GM12878 (cell line): ENCODE results near the gene UPF1. TPM values are rescaled to one million over a fixed set of nuclear protein-coding genes. Genes with fewer than 3 reads are reported as not detected.

Source experiments
- ATAC-seq: fragments of 200-7000 bp; cut with Tn5 transposase; 3 replicates; pipeline ENCODE4 v1.9.1; 2020; ENCODE audit warnings: mild to moderate bottlenecking, moderate library complexity
- BruUV-seq: library from RNA; stranded (reverse); fragments of 400-500 nt; replicated peaks from 2 replicates; lab custom pipeline; 2021; lab: Mats Ljungman, UMichigan
- CTCF ChIA-PET: fragments of 300-600 bp; sonication (Branson Sonifier 250); formaldehyde crosslinking; extraction: SDS; loops from one replicate; lab custom pipeline; 2021; ENCODE audit warnings: inconsistent platforms; lab: Yijun Ruan, JAX
- POLR2A ChIA-PET: fragments of 350-600 bp; formaldehyde crosslinking; extraction: SDS; loops from one replicate; lab custom pipeline; 2021; ENCODE audit warnings: inconsistent platforms; lab: Charles Lee
- RAD21 ChIA-PET: fragments of 300-600 bp; sonication (Branson Sonifier 250); formaldehyde crosslinking; loops from one replicate; lab custom pipeline; 2023; ENCODE audit warnings: antibody characterized with exemption; ENCODE audit not compliant: unreplicated experiment; lab: Charles Lee
- SMC1A ChIA-PET: fragments of 300-600 bp; sonication (Branson Sonifier 250); formaldehyde crosslinking; loops from one replicate; lab custom pipeline; 2023; ENCODE audit not compliant: unreplicated experiment, uncharacterized antibody; lab: Charles Lee
- DNase-seq: peaks from one replicate; pipeline ENCODE4 v3.0.0-alpha.2; 2011; ENCODE audit warnings: low read depth, low spot score
- FAIRE-seq: peaks from 3 replicates; lab custom pipeline; 2011; peaks lifted over from hg19 to GRCh38; lab: Jason Lieb, UNC
- H2AFZ ChIP-seq: 2 replicates; pipeline ENCODE4 v1.6.0; 2011; ENCODE audit warnings: low read depth, low read length, control low read depth; ENCODE audit not compliant: control insufficient read depth
- H3K27ac ChIP-seq: 2 replicates; pipeline ENCODE4 v1.5.1; 2011; ENCODE audit warnings: control low read depth; ENCODE audit not compliant: control insufficient read depth, insufficient read depth
- H3K27me3 ChIP-seq, 2 experiments: replicated peaks in 1 of 2; 2 replicates each; pipeline versions ENCODE4 v1.6.0 to v1.6.1; 2011; ENCODE audit warnings: low read length in 1 of 2; ENCODE audit not compliant: control insufficient read depth in 2 of 2, insufficient read depth in 2 of 2
- H3K36me3 ChIP-seq, 2 experiments: 2 replicates each; pipeline ENCODE4 v1.5.1; 2011; ENCODE audit warnings: low read length in 1 of 2; ENCODE audit not compliant: control insufficient read depth in 2 of 2, insufficient read depth in 2 of 2
- H3K4me1 ChIP-seq: 2 replicates; pipeline ENCODE4 v1.6.1; 2011; ENCODE audit warnings: mild to moderate bottlenecking, low read length, moderate library complexity, mixed read lengths; ENCODE audit not compliant: control insufficient read depth, insufficient read depth
- H3K4me2 ChIP-seq: 2 replicates; pipeline ENCODE4 v1.6.0; 2011; ENCODE audit warnings: control low read depth; ENCODE audit not compliant: control insufficient read depth, insufficient read depth
- H3K4me3 ChIP-seq: fragments of 200-600 bp; sonication (generic); 2 replicates; pipeline ENCODE4 v1.5.1; 2016
- H3K79me2 ChIP-seq: 2 replicates; pipeline ENCODE4 v1.6.0; 2011; ENCODE audit warnings: low read length; ENCODE audit not compliant: control insufficient read depth, insufficient read depth
- H3K9ac ChIP-seq: 2 replicates; pipeline ENCODE4 v1.8.0; 2011; ENCODE audit warnings: low read length, control low read depth, mixed read lengths; ENCODE audit not compliant: control insufficient read depth, insufficient read depth
- H3K9me3 ChIP-seq: replicated peaks from 3 replicates; pipeline ENCODE4 v1.5.1; 2011; ENCODE audit warnings: mild to moderate bottlenecking, low read length; ENCODE audit not compliant: control insufficient read depth, insufficient read depth
- H4K20me1 ChIP-seq: 2 replicates; pipeline ENCODE4 v1.6.0; 2011; ENCODE audit not compliant: control insufficient read depth, insufficient read depth
- BACH1 ChIP-seq: fragments of 450-650 bp; IDR thresholded peaks from 2 replicates; pipeline ENCODE4 v1.6.1; 2017; ENCODE audit warnings: mild to moderate bottlenecking, borderline replicate concordance
- CBX5 ChIP-seq: sonication (generic); IDR thresholded peaks from 2 replicates; pipeline ENCODE4 v1.6.1; 2016; ENCODE audit warnings: low read depth, moderate library complexity, mild to moderate bottlenecking, inconsistent platforms
- FOXM1 ChIP-seq: IDR thresholded peaks from 2 replicates; pipeline ENCODE4 v1.6.1; 2012; ENCODE audit warnings: low read depth, mild to moderate bottlenecking, inconsistent platforms, low read length, moderate library complexity
- RAD51 ChIP-seq: fragments of 450-650 bp; IDR thresholded peaks from 2 replicates; pipeline ENCODE4 v1.6.1; 2016; ENCODE audit warnings: moderate library complexity, mild to moderate bottlenecking, inconsistent platforms
- RUNX3 ChIP-seq: IDR thresholded peaks from 2 replicates; pipeline ENCODE4 v1.6.1; 2012; ENCODE audit warnings: low read length, inconsistent platforms
- SUPT20H ChIP-seq: IDR thresholded peaks from 2 replicates; pipeline ENCODE4 v1.6.1; 2011; ENCODE audit warnings: low read depth, mild to moderate bottlenecking, low read length, moderate library complexity, borderline replicate concordance; ENCODE audit not compliant: control insufficient read depth
- SUZ12 ChIP-seq: fragments of 200-600 bp; sonication (generic); IDR thresholded peaks from one replicate; pipeline ENCODE4 v1.6.1; 2018; ENCODE audit warnings: antibody characterized with exemption, mild to moderate bottlenecking; ENCODE audit not compliant: unreplicated experiment
- ZNF622 ChIP-seq: fragments of 450-650 bp; IDR thresholded peaks from 2 replicates; pipeline ENCODE4 v1.6.1; 2017; ENCODE audit warnings: mild to moderate bottlenecking, inconsistent platforms
- WGBS: methylation state at CpG from one replicate; pipeline ENCODE4 v1.1.6; 2016; ENCODE audit warnings: low lambda C conversion rate; ENCODE audit not compliant: insufficient replicate concordance, insufficient coverage; ENCODE audit errors: missing lambda C conversion rate; 5-methylcytosine and 5-hydroxymethylcytosine counted together
- in situ Hi-C: fragments of 300-500 bp; cut with MboI; formaldehyde crosslinking; loops from 9 replicates; pipeline ENCODE4 v1.14.3; 2018; ENCODE audit warnings: mixed read lengths
- intact Hi-C: fragments of 100-400 bp; cut with micrococcal nuclease; formaldehyde crosslinking; loops from one replicate; pipeline ENCODE4 v1.14.2; 2022; ENCODE audit not compliant: unreplicated experiment
- polyA plus RNA-seq, 11 experiments: library from polyadenylated mRNA; depleted of rRNA in 4 of 11; unstranded in 6 of 11; stranded (reverse) in 5 of 11; fragments of >200 nt; fragmentation: Nextera tagmentation in 4 of 11; fragmentation: Illumina TruSeq in 1 of 11; extraction: Ambion mirVana in 4 of 11; extraction: Trizol in 1 of 11; gene quantifications; 1 replicate in 1 of 11; 2 replicates in 10 of 11; pipeline versions ENCODE4 v1.2.1 to v1.2.3, GENCODE V29; 2011 to 2016; ENCODE audit warnings: inconsistent platforms in 2 of 11, missing spikeins in 2 of 11, low read depth in 1 of 11
- total RNA-seq, 4 experiments: library from RNA; depleted of rRNA in 3 of 4; stranded (reverse); fragments of >200 nt in 3 of 4; fragmentation: Illumina TruSeq in 1 of 4; extraction: Trizol in 1 of 4; gene quantifications; 2 replicates each; pipeline versions ENCODE4 v1.2.1 to v1.2.3, GENCODE V29; 2013 to 2021
- TF ChIP-seq, protein P1 (sequence below): IDR thresholded peaks from 2 replicates; pipeline ENCODE4 v1.6.1; 2011; ENCODE audit warnings: borderline replicate concordance, low read depth, mild to moderate bottlenecking, moderate library complexity, low read length; ENCODE audit not compliant: insufficient read depth, poor library complexity, severe bottlenecking
- TF ChIP-seq, protein P2 (sequence below): IDR thresholded peaks from 2 replicates; pipeline ENCODE4 v1.6.1; 2012; ENCODE audit warnings: mild to moderate bottlenecking, low read depth, low read length
- TF ChIP-seq, protein P3 (sequence below): fragments of 450-650 bp; formaldehyde crosslinking; IDR thresholded peaks from 2 replicates; pipeline ENCODE4 v1.4.0; 2022; ENCODE audit warnings: mild to moderate bottlenecking, moderate library complexity
- TF ChIP-seq, protein P4 (sequence below): fragments of 450-650 bp; IDR thresholded peaks from 2 replicates; pipeline ENCODE4 v1.6.1; 2016; ENCODE audit warnings: mild to moderate bottlenecking

UPF1 gene
- total and polyA plus RNA-seq, 10 of the 15 experiments (the other 5 are each of a cell fraction or from before 2014, with no cell fraction given) = 0.58 to 80.9 (median 18.7) TPM

DNA sequence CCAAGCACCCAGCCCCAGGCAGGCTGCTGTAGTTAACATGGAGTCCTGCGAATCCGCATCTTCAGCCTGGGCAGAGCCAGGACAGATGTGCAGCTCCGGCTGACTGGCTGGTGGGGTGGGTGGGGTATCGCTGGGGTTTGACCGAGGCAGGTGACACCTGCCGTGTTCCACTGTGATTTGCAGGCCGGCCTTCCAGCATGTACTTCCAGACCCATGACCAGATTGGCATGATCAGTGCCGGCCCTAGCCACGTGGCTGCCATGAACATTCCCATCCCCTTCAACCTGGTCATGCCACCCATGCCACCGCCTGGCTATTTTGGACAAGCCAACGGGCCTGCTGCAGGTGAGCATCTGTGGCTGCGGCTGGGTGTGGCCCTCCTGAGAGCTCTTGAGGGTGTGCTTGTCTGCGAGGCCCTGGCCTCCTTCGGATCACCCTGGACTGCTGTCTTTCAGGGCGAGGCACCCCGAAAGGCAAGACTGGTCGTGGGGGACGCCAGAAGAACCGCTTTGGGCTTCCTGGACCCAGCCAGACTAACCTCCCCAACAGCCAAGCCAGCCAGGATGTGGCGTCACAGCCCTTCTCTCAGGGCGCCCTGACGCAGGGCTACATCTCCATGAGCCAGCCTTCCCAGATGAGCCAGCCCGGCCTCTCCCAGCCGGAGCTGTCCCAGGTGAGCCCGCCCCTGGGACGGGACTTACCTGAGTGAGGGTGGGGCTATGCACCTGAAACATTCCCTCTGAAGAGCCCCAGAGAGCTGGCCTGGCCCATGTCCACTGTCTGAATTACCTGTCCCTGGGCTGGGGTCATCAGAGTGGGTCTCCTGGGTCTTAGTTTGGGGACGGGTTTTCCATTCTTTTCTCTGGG, 33.6 kb downstream of the UPF1 start:
- in situ Hi-C loops (loop anchor here (25.0 kb wide), 1 partner anchor 403 kb away; no protein-coding TSS in a partner anchor), intact Hi-C loops (no loop called here)
- Histone ChIP-seq H3K27me3 (no peaks in the 10 kb centered on the region), H3K36me3 (peaks cover 18 to 52% of the 10 kb centered on the region in 2 experiments), H3K4me3 (no peak overlapping the region), H3K4me1 (peaks cover 12% of the 10 kb centered on the region), H2AFZ (no peak overlapping the region), H3K27ac (no peak overlapping the region), H3K9me3 (no peaks in the 10 kb centered on the region), H4K20me1 (peaks cover 5% of the 10 kb centered on the region; the same call in 1 of the 2 replicates), H3K4me2 (no peak overlapping the region), H3K9ac (no peak overlapping the region), H3K79me2 (no peaks in the 10 kb centered on the region)
- ATAC-seq = no peak
- CTCF ChIA-PET = interaction anchor here (0.8 to 1.3 kb wide), 6 partner anchors 15 to 122 kb away, joined by 3 to 10 read pairs (median 4); no protein-coding TSS in a partner anchor
- SMC1A ChIA-PET = no interaction called here
- POLR2A ChIA-PET = interaction anchor here (0.7 kb wide), 1 partner anchor 10 kb away, joined by 12 read pairs; no protein-coding TSS in a partner anchor
- no peak for FAIRE-seq
- no TSS peak for BruUV-seq
- WGBS = 90% methylated on average over 27 of the region's 27 CpGs
- DNase-seq = no peak
- RAD21 ChIA-PET = no interaction called here
- TF ChIP-seq, protein P1, sequence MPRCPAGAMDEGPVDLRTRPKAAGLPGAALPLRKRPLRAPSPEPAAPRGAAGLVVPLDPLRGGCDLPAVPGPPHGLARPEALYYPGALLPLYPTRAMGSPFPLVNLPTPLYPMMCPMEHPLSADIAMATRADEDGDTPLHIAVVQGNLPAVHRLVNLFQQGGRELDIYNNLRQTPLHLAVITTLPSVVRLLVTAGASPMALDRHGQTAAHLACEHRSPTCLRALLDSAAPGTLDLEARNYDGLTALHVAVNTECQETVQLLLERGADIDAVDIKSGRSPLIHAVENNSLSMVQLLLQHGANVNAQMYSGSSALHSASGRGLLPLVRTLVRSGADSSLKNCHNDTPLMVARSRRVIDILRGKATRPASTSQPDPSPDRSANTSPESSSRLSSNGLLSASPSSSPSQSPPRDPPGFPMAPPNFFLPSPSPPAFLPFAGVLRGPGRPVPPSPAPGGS = no peak
- TF ChIP-seq ZNF622 = no peak
- no peak for TF ChIP-seq RAD51
- TF ChIP-seq, protein P2, sequence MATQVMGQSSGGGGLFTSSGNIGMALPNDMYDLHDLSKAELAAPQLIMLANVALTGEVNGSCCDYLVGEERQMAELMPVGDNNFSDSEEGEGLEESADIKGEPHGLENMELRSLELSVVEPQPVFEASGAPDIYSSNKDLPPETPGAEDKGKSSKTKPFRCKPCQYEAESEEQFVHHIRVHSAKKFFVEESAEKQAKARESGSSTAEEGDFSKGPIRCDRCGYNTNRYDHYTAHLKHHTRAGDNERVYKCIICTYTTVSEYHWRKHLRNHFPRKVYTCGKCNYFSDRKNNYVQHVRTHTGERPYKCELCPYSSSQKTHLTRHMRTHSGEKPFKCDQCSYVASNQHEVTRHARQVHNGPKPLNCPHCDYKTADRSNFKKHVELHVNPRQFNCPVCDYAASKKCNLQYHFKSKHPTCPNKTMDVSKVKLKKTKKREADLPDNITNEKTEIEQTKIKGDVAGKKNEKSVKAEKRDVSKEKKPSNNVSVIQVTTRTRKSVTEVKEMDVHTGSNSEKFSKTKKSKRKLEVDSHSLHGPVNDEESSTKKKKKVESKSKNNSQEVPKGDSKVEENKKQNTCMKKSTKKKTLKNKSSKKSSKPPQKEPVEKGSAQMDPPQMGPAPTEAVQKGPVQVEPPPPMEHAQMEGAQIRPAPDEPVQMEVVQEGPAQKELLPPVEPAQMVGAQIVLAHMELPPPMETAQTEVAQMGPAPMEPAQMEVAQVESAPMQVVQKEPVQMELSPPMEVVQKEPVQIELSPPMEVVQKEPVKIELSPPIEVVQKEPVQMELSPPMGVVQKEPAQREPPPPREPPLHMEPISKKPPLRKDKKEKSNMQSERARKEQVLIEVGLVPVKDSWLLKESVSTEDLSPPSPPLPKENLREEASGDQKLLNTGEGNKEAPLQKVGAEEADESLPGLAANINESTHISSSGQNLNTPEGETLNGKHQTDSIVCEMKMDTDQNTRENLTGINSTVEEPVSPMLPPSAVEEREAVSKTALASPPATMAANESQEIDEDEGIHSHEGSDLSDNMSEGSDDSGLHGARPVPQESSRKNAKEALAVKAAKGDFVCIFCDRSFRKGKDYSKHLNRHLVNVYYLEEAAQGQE = no peak
- TF ChIP-seq RUNX3 = no peak
- no peak for TF ChIP-seq CBX5
- TF ChIP-seq, protein P3, sequence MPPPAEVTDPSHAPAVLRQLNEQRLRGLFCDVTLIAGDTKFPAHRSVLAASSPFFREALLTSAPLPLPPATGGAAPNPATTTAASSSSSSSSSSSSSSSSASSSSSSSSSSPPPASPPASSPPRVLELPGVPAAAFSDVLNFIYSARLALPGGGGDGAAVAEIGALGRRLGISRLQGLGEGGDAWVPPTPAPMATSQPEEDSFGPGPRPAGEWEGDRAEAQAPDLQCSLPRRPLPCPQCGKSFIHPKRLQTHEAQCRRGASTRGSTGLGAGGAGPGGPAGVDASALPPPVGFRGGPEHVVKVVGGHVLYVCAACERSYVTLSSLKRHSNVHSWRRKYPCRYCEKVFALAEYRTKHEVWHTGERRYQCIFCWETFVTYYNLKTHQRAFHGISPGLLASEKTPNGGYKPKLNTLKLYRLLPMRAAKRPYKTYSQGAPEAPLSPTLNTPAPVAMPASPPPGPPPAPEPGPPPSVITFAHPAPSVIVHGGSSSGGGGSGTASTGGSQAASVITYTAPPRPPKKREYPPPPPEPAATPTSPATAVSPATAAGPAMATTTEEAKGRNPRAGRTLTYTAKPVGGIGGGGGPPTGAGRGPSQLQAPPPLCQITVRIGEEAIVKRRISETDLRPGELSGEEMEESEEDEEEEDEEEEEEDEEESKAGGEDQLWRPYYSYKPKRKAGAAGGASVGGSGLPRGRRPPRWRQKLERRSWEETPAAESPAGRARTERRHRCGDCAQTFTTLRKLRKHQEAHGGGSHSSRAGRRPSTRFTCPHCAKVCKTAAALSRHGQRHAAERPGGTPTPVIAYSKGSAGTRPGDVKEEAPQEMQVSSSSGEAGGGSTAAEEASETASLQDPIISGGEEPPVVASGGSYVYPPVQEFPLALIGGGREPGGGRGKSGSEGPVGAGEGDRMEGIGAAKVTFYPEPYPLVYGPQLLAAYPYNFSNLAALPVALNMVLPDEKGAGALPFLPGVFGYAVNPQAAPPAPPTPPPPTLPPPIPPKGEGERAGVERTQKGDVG (CRISPR knock-in tag) = no peak
- no peak for TF ChIP-seq SUZ12
- TF ChIP-seq SUPT20H = no peak
- TF ChIP-seq, protein P4, sequence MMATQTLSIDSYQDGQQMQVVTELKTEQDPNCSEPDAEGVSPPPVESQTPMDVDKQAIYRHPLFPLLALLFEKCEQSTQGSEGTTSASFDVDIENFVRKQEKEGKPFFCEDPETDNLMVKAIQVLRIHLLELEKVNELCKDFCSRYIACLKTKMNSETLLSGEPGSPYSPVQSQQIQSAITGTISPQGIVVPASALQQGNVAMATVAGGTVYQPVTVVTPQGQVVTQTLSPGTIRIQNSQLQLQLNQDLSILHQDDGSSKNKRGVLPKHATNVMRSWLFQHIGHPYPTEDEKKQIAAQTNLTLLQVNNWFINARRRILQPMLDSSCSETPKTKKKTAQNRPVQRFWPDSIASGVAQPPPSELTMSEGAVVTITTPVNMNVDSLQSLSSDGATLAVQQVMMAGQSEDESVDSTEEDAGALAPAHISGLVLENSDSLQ = no peak
- TF ChIP-seq FOXM1 = no peak
- TF ChIP-seq BACH1 = no peak
